IMR-90 (cell line): Measurements from ENCODE around the gene NLE1. TPM values are rescaled to one million over a fixed set of nuclear protein-coding genes. Genes with fewer than 3 reads are reported as not detected.

Experiments used
- ATAC-seq: fragments of 200-7000 bp; cut with Tn5 transposase; 2 replicates; pipeline ENCODE4 v1.9.1; 2020; ENCODE audit warnings: low read depth, mild to moderate bottlenecking, moderate library complexity
- BruUV-seq: library from RNA; stranded (reverse); fragments of 400-500 nt; replicated peaks from 2 replicates; lab custom pipeline; 2021; lab: Mats Ljungman, UMichigan
- CTCF ChIA-PET: fragments of 300-600 bp; formaldehyde crosslinking; extraction: SDS; loops from one replicate; lab custom pipeline; 2021; ENCODE audit warnings: antibody characterized with exemption; lab: Yijun Ruan, JAX
- POLR2A ChIA-PET: fragments of 300-600 bp; sonication (Branson Sonifier 250); formaldehyde crosslinking; loops from one replicate; lab custom pipeline; 2022; ENCODE audit warnings: antibody characterized with exemption; ENCODE audit not compliant: unreplicated experiment; lab: Charles Lee
- DNase-seq: peaks from one replicate; pipeline ENCODE4 v3.0.0; 2013
- H2AFZ ChIP-seq: replicated peaks from 2 replicates; pipeline ENCODE3; 2013; ENCODE audit warnings: low read length, mild to moderate bottlenecking; ENCODE audit not compliant: poor library complexity
- H2AK5ac ChIP-seq: 2 replicates; pipeline ENCODE4 v1.6.1; 2013; ENCODE audit warnings: low read depth, low read length, inconsistent platforms
- H2AK9ac ChIP-seq: replicated peaks from 2 replicates; pipeline ENCODE3; 2013; ENCODE audit warnings: mild to moderate bottlenecking, low read depth, low read length, moderate library complexity; ENCODE audit not compliant: poor library complexity
- H2BK120ac ChIP-seq: 2 replicates; pipeline ENCODE4 v1.6.1; 2013; ENCODE audit warnings: low read depth, low read length, inconsistent platforms
- H2BK15ac ChIP-seq: 3 replicates; pipeline ENCODE4 v1.6.1; 2013; ENCODE audit warnings: low read depth, low read length, inconsistent platforms
- H2BK20ac ChIP-seq: 2 replicates; pipeline ENCODE4 v1.6.1; 2013; ENCODE audit warnings: low read depth, mild to moderate bottlenecking, inconsistent platforms, low read length, moderate library complexity
- H2BK5ac ChIP-seq: 2 replicates; pipeline ENCODE4 v1.6.1; 2013; ENCODE audit warnings: mild to moderate bottlenecking, low read depth, low read length, inconsistent platforms; ENCODE audit not compliant: poor library complexity, severe bottlenecking
- H3K14ac ChIP-seq: replicated peaks from 2 replicates; pipeline ENCODE4 v1.6.1; 2013; ENCODE audit warnings: low read depth, low read length, inconsistent platforms
- H3K18ac ChIP-seq: 2 replicates; pipeline ENCODE4 v1.6.1; 2013; ENCODE audit warnings: low read depth, low read length, control low read depth
- H3K23ac ChIP-seq: 2 replicates; pipeline ENCODE4 v1.6.1; 2013; ENCODE audit warnings: low read depth, low read length, inconsistent platforms
- H3K27ac ChIP-seq: 2 replicates; pipeline ENCODE4 v1.5.1; 2013; ENCODE audit warnings: mild to moderate bottlenecking, control low read depth, low read length; ENCODE audit not compliant: insufficient read depth
- H3K27me3 ChIP-seq: 2 replicates; pipeline ENCODE4 v1.6.1; 2013; ENCODE audit warnings: low read length; ENCODE audit not compliant: control insufficient read depth, insufficient read depth
- H3K36me3 ChIP-seq: 2 replicates; pipeline ENCODE4 v1.6.1; 2013; ENCODE audit warnings: low read length, mixed read lengths; ENCODE audit not compliant: control insufficient read depth, insufficient read depth
- H3K4ac ChIP-seq: 2 replicates; pipeline ENCODE4 v1.6.1; 2013; ENCODE audit warnings: low read depth, low read length, inconsistent platforms
- H3K4me1 ChIP-seq: 2 replicates; pipeline ENCODE4 v1.6.1; 2013; ENCODE audit warnings: low read length, mixed read lengths; ENCODE audit not compliant: control insufficient read depth, insufficient read depth
- H3K4me2 ChIP-seq: 2 replicates; pipeline ENCODE4 v1.6.1; 2013; ENCODE audit warnings: low read depth, mild to moderate bottlenecking, control low read depth, low read length, moderate library complexity
- H3K4me3 ChIP-seq: 2 replicates; pipeline ENCODE4 v1.5.1; 2013; ENCODE audit warnings: low read depth, mild to moderate bottlenecking, control low read depth, low read length, moderate library complexity; ENCODE audit not compliant: insufficient read depth
- H3K56ac ChIP-seq: 2 replicates; pipeline ENCODE4 v1.6.1; 2013; ENCODE audit warnings: low read length, inconsistent platforms; ENCODE audit not compliant: insufficient read depth; ENCODE audit errors: extremely low read depth
- H3K79me1 ChIP-seq, 2 experiments: 2 replicates each; pipeline ENCODE4 v1.6.1; 2013; ENCODE audit warnings: low read length in 2 of 2, inconsistent platforms in 1 of 2, low read depth in 1 of 2
- H3K9ac ChIP-seq: 2 replicates; pipeline ENCODE4 v1.6.1; 2013; ENCODE audit warnings: low read depth, low read length, control low read depth
- H3K9me1 ChIP-seq: 2 replicates; pipeline ENCODE4 v1.6.1; 2013; ENCODE audit warnings: low read length, inconsistent platforms; ENCODE audit not compliant: insufficient read depth
- H3K9me3 ChIP-seq: 2 replicates; pipeline ENCODE4 v1.6.1; 2013; ENCODE audit warnings: low read length; ENCODE audit not compliant: control insufficient read depth, insufficient read depth
- H4K20me1 ChIP-seq: 2 replicates; pipeline ENCODE4 v1.6.1; 2013; ENCODE audit warnings: low read length, inconsistent platforms; ENCODE audit not compliant: insufficient read depth
- H4K5ac ChIP-seq: 2 replicates; pipeline ENCODE4 v1.6.1; 2013; ENCODE audit warnings: mild to moderate bottlenecking, low read depth, low read length, control low read depth
- H4K8ac ChIP-seq, 2 experiments: 2 replicates each; pipeline ENCODE4 v1.6.1; 2013; ENCODE audit warnings: low read depth in 2 of 2, low read length in 2 of 2, control low read depth in 1 of 2, inconsistent platforms in 1 of 2
- H4K91ac ChIP-seq: 2 replicates; pipeline ENCODE4 v1.6.1; 2013; ENCODE audit warnings: low read depth, low read length, inconsistent platforms; ENCODE audit not compliant: insufficient read depth
- BHLHE40 ChIP-seq: fragments of 150-350 bp; IDR thresholded peaks from 2 replicates; pipeline ENCODE4 v1.6.1; 2016; ENCODE audit warnings: mild to moderate bottlenecking, low read depth, low read length
- CEBPB ChIP-seq: IDR thresholded peaks from 2 replicates; pipeline ENCODE4 v1.6.1; 2012; ENCODE audit warnings: low read depth, low read length, improper control_type of control experiment
- CHD1 ChIP-seq: IDR thresholded peaks from 2 replicates; pipeline ENCODE4 v1.6.1; 2012; ENCODE audit warnings: low read depth, low read length, improper control_type of control experiment
- FOS ChIP-seq: fragments of 150-350 bp; IDR thresholded peaks from 2 replicates; pipeline ENCODE4 v1.6.1; 2016; ENCODE audit warnings: low read depth, low read length
- MAFK ChIP-seq: IDR thresholded peaks from 2 replicates; pipeline ENCODE4 v1.6.1; 2012; ENCODE audit warnings: low read depth, low read length, improper control_type of control experiment
- MAZ ChIP-seq: IDR thresholded peaks from 2 replicates; pipeline ENCODE4 v1.6.1; 2012; ENCODE audit warnings: low read depth, mild to moderate bottlenecking, low read length, improper control_type of control experiment, moderate library complexity, borderline replicate concordance
- MXI1 ChIP-seq: IDR thresholded peaks from 2 replicates; pipeline ENCODE4 v1.6.1; 2012; ENCODE audit warnings: low read depth, mild to moderate bottlenecking, low read length, moderate library complexity, borderline replicate concordance
- NFE2L2 ChIP-seq: fragments of 150-350 bp; IDR thresholded peaks from 2 replicates; pipeline ENCODE4 v1.6.1; 2016; ENCODE audit warnings: low read depth, mild to moderate bottlenecking, low read length
- POLR2A ChIP-seq: IDR thresholded peaks from 2 replicates; pipeline ENCODE4 v1.6.1; 2012; ENCODE audit warnings: mild to moderate bottlenecking, low read depth, low read length
- RAD21 ChIP-seq: IDR thresholded peaks from 2 replicates; pipeline ENCODE4 v1.6.1; 2012; ENCODE audit warnings: low read length, improper control_type of control experiment
- RCOR1 ChIP-seq: IDR thresholded peaks from 2 replicates; pipeline ENCODE4 v1.6.1; 2012; ENCODE audit warnings: mild to moderate bottlenecking, low read length, improper control_type of control experiment; ENCODE audit not compliant: insufficient replicate concordance
- RFX5 ChIP-seq: IDR thresholded peaks from 2 replicates; pipeline ENCODE4 v1.8.0; 2012; ENCODE audit warnings: low read depth, mild to moderate bottlenecking, low read length, moderate library complexity
- SMC3 ChIP-seq: fragments of 150-350 bp; IDR thresholded peaks from 2 replicates; pipeline ENCODE4 v1.6.1; 2016; ENCODE audit warnings: low read depth, mild to moderate bottlenecking, antibody characterized with exemption, low read length, moderate library complexity
- WGBS, 2 experiments: methylation state at CpG; one replicate each; pipeline versions ENCODE4 v1.1.5 to v1.1.7; 2013; ENCODE audit warnings: missing lambda C conversion rate in 2 of 2; ENCODE audit not compliant: insufficient read length in 1 of 2; ENCODE audit errors: extremely low coverage in 2 of 2; 5-methylcytosine and 5-hydroxymethylcytosine counted together
- dilution Hi-C: fragments of 300-500 bp; cut with HindIII; formaldehyde crosslinking; loops from one replicate; pipeline ENCODE4 v1.14.3; 2018; ENCODE audit warnings: low sequenced_read_pairs; ENCODE audit not compliant: unreplicated experiment
- in situ Hi-C: fragments of 300-500 bp; cut with MboI; formaldehyde crosslinking; loops from 3 replicates; pipeline ENCODE4 v1.14.3; 2019; ENCODE audit warnings: low sequenced_read_pairs, inconsistent platforms, mixed read lengths
- intact Hi-C: fragments of 100-400 bp; cut with micrococcal nuclease; formaldehyde crosslinking; loops from 2 replicates; pipeline ENCODE4 v1.10.0; 2022
- polyA plus RNA-seq, 3 experiments: library from polyadenylated mRNA; depleted of rRNA; stranded (reverse); fragments of >200 nt; gene quantifications; 2 replicates each; pipeline ENCODE4 v1.2.3, GENCODE V29; 2012; ENCODE audit warnings: low replicate concordance in 1 of 3
- total RNA-seq: library from RNA; depleted of rRNA; stranded (reverse); fragments of >200 nt; gene quantifications from 2 replicates; pipeline ENCODE4 v1.2.3, GENCODE V29; 2012
- TF ChIP-seq, protein P1 (sequence below): conservative IDR thresholded peaks from 2 replicates; pipeline ENCODE4 v1.5.1; 2012; ENCODE audit warnings: mild to moderate bottlenecking, low read depth, low read length, improper control_type of control experiment
- TF ChIP-seq, protein P2 (sequence below): fragments of 150-350 bp; IDR thresholded peaks from 2 replicates; pipeline ENCODE4 v1.6.1; 2016; ENCODE audit warnings: low read depth, mild to moderate bottlenecking, low read length, moderate library complexity, borderline replicate concordance
- TF ChIP-seq, protein P3 (sequence below): fragments of 150-350 bp; IDR thresholded peaks from 2 replicates; pipeline ENCODE4 v1.6.1; 2017; ENCODE audit warnings: mild to moderate bottlenecking, antibody characterized with exemption, low read length, low read depth

Gene NLE1
- total and polyA plus RNA-seq, 2 of the 4 experiments (the other 2 are of a cell fraction) = 18.6 to 23.7 TPM

DNA sequence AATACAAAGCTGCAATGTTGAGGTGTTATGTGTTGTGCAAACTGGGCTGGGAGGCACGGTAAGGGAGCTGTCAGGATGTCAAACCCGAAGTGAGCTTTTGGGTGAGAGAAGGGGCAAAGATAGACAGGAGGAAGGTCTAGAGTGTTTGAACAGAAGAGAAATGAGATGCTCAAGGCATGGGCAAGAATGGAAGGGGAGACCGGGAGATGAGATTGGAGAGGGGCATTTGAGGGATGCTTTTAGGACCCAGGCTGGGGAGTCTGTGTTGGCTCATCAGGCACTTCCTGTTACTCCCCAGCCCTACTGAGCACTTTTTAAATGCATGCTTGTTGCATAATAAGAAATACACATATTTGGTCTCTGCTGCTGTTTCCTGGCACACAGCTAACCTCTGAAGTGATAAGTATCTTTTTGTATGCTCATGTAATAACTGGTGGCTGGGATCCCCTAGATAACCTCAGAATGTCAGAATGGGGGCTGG lies 19.2 kb upstream of the NLE1 start:
- H3K79me1 ChIP-seq = no peaks in the 10 kb centered on the region
- no peaks in the 10 kb centered on the region for H3K36me3 ChIP-seq
- H3K14ac ChIP-seq = no peak overlapping the region
- no peak overlapping the region for H4K5ac ChIP-seq
- CTCF ChIA-PET = no interaction called here
- H3K4me1 ChIP-seq = no peaks in the 10 kb centered on the region
- no peak overlapping the region for H2BK20ac ChIP-seq
- no peak overlapping the region for H2AK9ac ChIP-seq
- H4K20me1 ChIP-seq = no peaks in the 10 kb centered on the region
- no peak overlapping the region for H2BK15ac ChIP-seq
- H3K4ac ChIP-seq = no peak overlapping the region
- no peaks in the 10 kb centered on the region for H3K9me1 ChIP-seq
- H2AK5ac ChIP-seq = no peak overlapping the region
- no peak overlapping the region for H2BK5ac ChIP-seq
- intact Hi-C loops (no loop called here), in situ Hi-C loops (no loop called here), dilution Hi-C loops (no loop called here)
- no peak overlapping the region for H3K18ac ChIP-seq
- H4K91ac ChIP-seq = no peak overlapping the region
- H3K9me3 ChIP-seq = no peaks in the 10 kb centered on the region
- no peak overlapping the region for H3K23ac ChIP-seq
- POLR2A ChIA-PET = interaction anchor here (0.6 kb wide), 1 partner anchor 20 kb away, joined by 8 read pairs; no protein-coding TSS in a partner anchor
- H3K56ac ChIP-seq = no peak overlapping the region
- no peak for ATAC-seq
- peaks cover 28% of the 10 kb centered on the region for H3K27me3 ChIP-seq
- no peak overlapping the region for H3K9ac ChIP-seq
- no peak overlapping the region for H3K4me3 ChIP-seq
- no peak for TF ChIP-seq NFE2L2
- TF ChIP-seq RFX5 = no peak
- no peak for TF ChIP-seq MAFK
- no peak for TF ChIP-seq BHLHE40
- TF ChIP-seq, protein P1, sequence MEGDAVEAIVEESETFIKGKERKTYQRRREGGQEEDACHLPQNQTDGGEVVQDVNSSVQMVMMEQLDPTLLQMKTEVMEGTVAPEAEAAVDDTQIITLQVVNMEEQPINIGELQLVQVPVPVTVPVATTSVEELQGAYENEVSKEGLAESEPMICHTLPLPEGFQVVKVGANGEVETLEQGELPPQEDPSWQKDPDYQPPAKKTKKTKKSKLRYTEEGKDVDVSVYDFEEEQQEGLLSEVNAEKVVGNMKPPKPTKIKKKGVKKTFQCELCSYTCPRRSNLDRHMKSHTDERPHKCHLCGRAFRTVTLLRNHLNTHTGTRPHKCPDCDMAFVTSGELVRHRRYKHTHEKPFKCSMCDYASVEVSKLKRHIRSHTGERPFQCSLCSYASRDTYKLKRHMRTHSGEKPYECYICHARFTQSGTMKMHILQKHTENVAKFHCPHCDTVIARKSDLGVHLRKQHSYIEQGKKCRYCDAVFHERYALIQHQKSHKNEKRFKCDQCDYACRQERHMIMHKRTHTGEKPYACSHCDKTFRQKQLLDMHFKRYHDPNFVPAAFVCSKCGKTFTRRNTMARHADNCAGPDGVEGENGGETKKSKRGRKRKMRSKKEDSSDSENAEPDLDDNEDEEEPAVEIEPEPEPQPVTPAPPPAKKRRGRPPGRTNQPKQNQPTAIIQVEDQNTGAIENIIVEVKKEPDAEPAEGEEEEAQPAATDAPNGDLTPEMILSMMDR = no peak
- TF ChIP-seq MXI1 = no peak
- TF ChIP-seq CEBPB = no peak
- TF ChIP-seq RAD21 = no peak
- no peak for TF ChIP-seq SMC3
- TF ChIP-seq POLR2A = no peak
- TF ChIP-seq, protein P2, sequence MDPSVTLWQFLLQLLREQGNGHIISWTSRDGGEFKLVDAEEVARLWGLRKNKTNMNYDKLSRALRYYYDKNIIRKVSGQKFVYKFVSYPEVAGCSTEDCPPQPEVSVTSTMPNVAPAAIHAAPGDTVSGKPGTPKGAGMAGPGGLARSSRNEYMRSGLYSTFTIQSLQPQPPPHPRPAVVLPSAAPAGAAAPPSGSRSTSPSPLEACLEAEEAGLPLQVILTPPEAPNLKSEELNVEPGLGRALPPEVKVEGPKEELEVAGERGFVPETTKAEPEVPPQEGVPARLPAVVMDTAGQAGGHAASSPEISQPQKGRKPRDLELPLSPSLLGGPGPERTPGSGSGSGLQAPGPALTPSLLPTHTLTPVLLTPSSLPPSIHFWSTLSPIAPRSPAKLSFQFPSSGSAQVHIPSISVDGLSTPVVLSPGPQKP = no peak
- no peak for TF ChIP-seq FOS
- TF ChIP-seq MAZ = no peak
- TF ChIP-seq, protein P3, sequence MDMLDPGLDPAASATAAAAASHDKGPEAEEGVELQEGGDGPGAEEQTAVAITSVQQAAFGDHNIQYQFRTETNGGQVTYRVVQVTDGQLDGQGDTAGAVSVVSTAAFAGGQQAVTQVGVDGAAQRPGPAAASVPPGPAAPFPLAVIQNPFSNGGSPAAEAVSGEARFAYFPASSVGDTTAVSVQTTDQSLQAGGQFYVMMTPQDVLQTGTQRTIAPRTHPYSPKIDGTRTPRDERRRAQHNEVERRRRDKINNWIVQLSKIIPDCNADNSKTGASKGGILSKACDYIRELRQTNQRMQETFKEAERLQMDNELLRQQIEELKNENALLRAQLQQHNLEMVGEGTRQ = no peak
- TF ChIP-seq CHD1 = no peak
- TF ChIP-seq RCOR1 = no peak
- H3K4me2 ChIP-seq = no peak overlapping the region
- H3K27ac ChIP-seq = no peak overlapping the region
- no TSS peak for BruUV-seq
- no peak overlapping the region for H4K8ac ChIP-seq
- 28% methylated on average over 2 of the region's 3 CpGs; no CpG with 5 or more reads in 1 of the 2 experiments for WGBS, 2 experiments
- no peak overlapping the region for H2AFZ ChIP-seq
- no peak overlapping the region for H2BK120ac ChIP-seq
- no peak for DNase-seq
